Effector memory CD8-positive, alpha-beta T cell (primary cell): ENCODE data around the gene FUT6.
"Not testable (repeated sequence)": the region's sequence is repeated elsewhere in the genome, so short reads cannot be mapped to it uniquely, and the experiment has no call there.

Source experiments
- ATAC-seq: fragments of 150-1000 bp; cut with Tn5 transposase; replicated peaks from 2 replicates; pipeline ENCODE4 v1.10.0; 2021; ENCODE audit warnings: mild to moderate bottlenecking, moderate library complexity
- DNase-seq, 3 experiments: peaks; one replicate each; pipeline ENCODE4 v3.0.0; 2021
- H3K27ac Mint-ChIP-seq, 2 donors: one replicate each; pipeline ENCODE4 v1.8.0; 2022; ENCODE audit warnings: mild to moderate bottlenecking in 2 of 2, mixed read lengths in 2 of 2, moderate library complexity in 2 of 2
- H3K27me3 Mint-ChIP-seq, 2 donors: one replicate each; pipeline ENCODE4 v1.8.0; 2022; ENCODE audit warnings: mixed read lengths in 2 of 2
- H3K36me3 Mint-ChIP-seq: one replicate; pipeline ENCODE4 v1.8.0; 2022; ENCODE audit warnings: mild to moderate bottlenecking, moderate library complexity, mixed read lengths; ENCODE audit not compliant: insufficient read depth
- H3K4me1 Mint-ChIP-seq, 2 donors: one replicate each; pipeline ENCODE4 v1.8.0; 2022; ENCODE audit warnings: low read depth in 2 of 2, mixed read lengths in 2 of 2
- H3K4me3 Mint-ChIP-seq, 2 donors: one replicate each; pipeline ENCODE4 v1.8.0; 2022; ENCODE audit warnings: mild to moderate bottlenecking in 2 of 2, mixed read lengths in 2 of 2, moderate library complexity in 2 of 2
- H3K9me3 Mint-ChIP-seq, 2 donors: one replicate each; pipeline ENCODE4 v1.8.0; 2022; ENCODE audit warnings: mixed read lengths in 2 of 2

Gene FUT6

DNA sequence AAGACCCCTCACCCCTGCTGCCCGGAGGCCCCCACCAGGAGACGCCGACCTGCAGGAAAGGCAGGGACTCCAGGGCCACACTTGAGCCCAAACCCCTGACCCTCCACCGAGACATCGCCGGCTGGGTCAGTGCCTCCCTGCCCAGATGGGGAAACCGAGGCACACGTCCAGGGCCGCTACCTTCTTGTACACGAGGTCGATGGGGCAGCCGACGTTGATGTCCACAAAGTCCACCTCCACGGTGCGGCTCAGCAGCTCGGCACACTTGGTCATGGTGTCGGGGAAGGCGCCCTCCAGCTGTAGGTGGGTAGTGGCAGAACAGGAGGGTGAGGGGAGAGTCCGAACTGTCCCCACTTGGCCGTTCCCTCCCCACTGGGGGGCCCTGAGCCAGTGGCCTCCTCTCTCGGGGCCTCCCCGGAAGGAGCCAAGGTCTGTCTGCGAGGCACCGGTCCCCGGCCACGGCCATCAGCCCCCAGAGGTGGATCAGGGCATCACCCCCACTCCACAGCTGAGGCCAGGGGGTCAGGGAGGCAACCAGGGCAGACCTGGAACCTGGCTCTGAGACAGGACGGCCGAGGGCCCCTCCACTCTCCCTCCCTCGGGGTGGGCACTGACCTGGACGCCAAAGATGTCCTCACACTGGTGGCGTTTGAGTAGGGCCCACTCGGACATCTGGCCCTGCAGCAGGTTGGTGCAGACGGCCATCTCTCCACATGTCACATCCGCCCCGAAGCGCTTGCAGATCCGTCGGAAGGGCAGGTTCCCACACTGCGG, 51.9 kb downstream of the FUT6 start:
- Mint-ChIP-seq H3K27me3 (no peaks in the 10 kb centered on the region), H3K9me3 (peaks cover 0 to 2% of the 10 kb centered on the region in 2 donors), H3K36me3 (peaks cover 65% of the 10 kb centered on the region), H3K27ac (peak overlapping the region in 1 of 2 donors; percentile 70), H3K4me1 (peaks cover 15% of the 10 kb centered on the region in 2 donors), H3K4me3 (no peak overlapping the region)
- DNase-seq (no peak), ATAC-seq (no peak)

DNA sequence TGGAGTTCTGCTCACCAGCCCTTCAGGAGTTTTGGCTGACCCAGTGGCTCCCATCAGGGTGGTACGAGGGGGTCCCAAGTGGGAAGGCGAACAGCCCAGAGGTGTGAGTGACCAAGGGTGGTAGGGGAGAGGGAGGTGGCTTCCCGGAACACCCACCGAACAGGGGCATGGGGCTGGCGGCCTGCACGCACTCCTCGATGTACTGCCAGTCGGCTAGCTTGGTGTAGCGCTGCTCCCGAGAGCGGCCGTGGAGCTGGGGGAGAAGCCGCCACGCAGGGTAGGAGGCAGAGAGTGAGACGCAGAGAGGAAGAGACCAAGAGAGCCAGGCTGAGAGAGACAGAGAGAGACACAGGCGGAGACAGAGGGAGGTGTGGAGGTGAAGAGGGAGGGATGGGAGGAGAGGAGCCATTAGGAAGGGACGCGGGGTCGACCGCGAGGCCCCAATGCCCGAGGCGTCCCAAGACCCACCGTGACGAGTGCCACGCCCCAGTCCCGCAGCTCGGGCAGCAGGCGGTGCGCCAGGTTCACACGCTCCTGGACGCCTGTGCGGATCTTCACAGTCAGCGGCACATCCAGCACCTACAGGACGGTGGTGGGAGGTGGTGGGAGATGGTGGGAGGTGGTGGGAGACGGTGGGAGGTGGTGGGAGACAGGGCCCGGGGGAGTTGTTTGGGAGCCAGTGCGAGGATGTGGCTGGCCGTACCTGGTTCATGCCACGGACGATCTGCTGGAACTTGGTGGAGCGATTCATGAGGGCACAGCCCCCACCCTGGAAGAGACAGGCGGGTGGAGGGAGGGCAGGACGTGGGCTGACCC, 52.7 kb downstream of the FUT6 start:
- ATAC-seq, result no peak
- Mint-ChIP-seq H3K4me1 (peaks cover 15% of the 10 kb centered on the region in 2 donors), H3K9me3 (peaks cover 0 to 2% of the 10 kb centered on the region in 2 donors), H3K36me3 (peaks cover 65% of the 10 kb centered on the region), H3K4me3 (no peak overlapping the region), H3K27me3 (no peaks in the 10 kb centered on the region), H3K27ac (peak overlapping the region in 1 of 2 donors; percentile 70)
- DNase-seq, result no peak

- no peaks in the 10 kb centered on the region for H3K27me3 Mint-ChIP-seq
- peaks cover 54% of the 10 kb centered on the region for H3K36me3 Mint-ChIP-seq
- DNase-seq, result no peak
- H3K4me1 Mint-ChIP-seq, result peaks cover 8 to 9% of the 10 kb centered on the region in 2 donors
- no peak for ATAC-seq
- no peaks in the 10 kb centered on the region for H3K9me3 Mint-ChIP-seq
- H3K4me3 Mint-ChIP-seq, result no peak overlapping the region
- H3K27ac Mint-ChIP-seq, result no peak overlapping the region
Measured at GRCh38 chr19:5785423-5785822, 54.1 kb downstream of the FUT6 start.

DNA sequence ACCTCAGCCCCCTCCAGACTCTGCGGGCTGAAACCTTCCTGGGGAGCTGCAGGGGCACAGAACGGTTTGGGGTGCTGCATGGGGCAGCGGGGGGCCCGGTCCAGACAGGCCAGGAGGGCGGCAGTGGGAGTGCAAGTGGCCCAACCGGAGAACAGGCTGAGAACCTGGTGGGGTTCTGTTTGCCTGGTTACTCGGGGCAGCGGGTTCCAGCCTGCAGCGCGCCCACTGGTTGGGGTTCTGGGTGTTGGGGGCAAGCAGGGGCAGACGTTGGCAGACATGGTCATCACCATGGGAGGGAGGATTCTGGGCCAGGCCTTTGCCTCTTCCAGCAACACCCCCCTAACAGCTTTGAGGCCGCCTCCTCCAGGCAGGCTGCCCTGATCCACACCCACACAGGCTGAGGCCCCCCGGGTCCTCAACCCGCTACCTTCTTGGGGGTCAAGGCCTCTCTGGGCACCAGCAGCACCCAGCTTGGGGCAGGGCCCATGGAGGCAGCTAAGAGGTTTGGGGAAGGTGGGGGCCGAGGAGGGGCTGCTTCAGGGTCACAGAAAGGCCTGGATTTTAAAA, 54.8 kb downstream of the FUT6 start, which contains the start of gene PRR22:
TSS of gene PRR22 (minus strand) at position 166 of the 567 bp plus-strand sequence. CDS start at position 80, 86 bp downstream.
- peaks cover 3 to 4% of the 10 kb centered on the region in 2 donors for H3K4me1 Mint-ChIP-seq
- no peaks in the 10 kb centered on the region for H3K27me3 Mint-ChIP-seq
- no peak within 1 kb of the TSS for H3K27ac Mint-ChIP-seq
- no peaks in the 10 kb centered on the region for H3K9me3 Mint-ChIP-seq
- no peak for DNase-seq
- peaks cover 46% of the 10 kb centered on the region for H3K36me3 Mint-ChIP-seq
- H3K4me3 Mint-ChIP-seq, result no peak within 1 kb of the TSS
- ATAC-seq, result no peak

DNA sequence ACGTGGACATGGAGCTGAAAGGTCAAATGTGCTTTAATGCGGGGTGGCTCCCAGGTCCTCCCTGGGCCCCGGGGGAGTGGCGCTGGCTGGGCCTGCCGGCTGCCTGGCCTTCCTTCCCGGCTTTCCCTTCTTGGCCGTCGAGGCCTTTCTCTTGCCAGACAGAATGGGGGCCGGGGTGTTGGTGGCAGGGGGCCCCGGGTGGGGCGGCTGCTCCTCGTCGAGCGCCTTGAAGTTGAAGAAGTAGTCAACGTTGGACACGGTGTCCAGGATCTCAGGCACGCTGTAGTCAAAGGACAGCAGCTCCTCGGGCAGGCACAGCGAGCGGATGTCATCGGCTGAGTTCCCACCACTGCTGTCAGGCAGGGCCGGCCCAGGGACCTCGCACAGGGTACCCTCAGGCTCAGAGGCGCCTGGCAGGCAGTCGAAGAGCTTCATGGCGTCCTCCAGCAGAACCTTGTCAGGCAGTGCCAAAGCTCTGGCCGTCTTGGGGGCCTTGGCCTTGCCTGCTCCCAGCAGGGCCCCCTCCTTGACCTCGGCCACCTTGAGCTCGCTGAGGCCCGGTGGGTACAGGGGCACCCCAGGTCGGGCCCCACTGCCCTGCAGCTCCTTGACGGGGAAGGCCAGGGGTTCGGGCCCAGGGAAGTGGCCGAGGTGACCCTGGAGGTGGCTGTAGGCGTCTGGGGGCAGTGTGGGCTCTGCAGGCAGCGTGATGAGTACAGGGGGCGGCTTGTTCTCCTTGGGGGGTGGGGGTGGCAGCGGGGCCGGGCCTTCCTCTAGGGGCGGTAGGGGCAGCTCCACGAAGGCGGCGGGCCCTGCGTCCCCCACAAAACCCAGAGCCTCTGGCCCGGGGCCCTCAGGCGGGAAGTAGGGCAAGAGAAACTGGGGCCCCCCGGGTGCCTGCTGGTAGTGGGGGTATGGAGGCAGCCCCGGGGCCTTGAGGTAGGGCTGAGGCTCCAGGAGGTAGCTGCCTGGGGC, 56.3 kb downstream of the FUT6 start:
- Mint-ChIP-seq H3K4me3 (no peak overlapping the region), H3K27me3 (no peaks in the 10 kb centered on the region), H3K9me3 (no peaks in the 10 kb centered on the region), H3K36me3 (peaks cover 34% of the 10 kb centered on the region), H3K27ac (peak overlapping the region in 1 of 2 donors; percentile 8), H3K4me1 (peaks cover under 1 to 4% of the 10 kb centered on the region in 2 donors)
- DNase-seq, result no peak
- ATAC-seq, result no peak

GRCh38 chr19:5782322-5782721, 57.2 kb downstream of the FUT6 start:
- no peak for DNase-seq
- Mint-ChIP-seq H3K4me1 (peaks cover 0 to 4% of the 10 kb centered on the region in 2 donors), H3K36me3 (peaks cover 26% of the 10 kb centered on the region), H3K4me3 (no peak overlapping the region), H3K27ac (peak overlapping the region in 1 of 2 donors; percentile 8), H3K9me3 (no peaks in the 10 kb centered on the region), H3K27me3 (no peaks in the 10 kb centered on the region)
- ATAC-seq, result no peak

DNA sequence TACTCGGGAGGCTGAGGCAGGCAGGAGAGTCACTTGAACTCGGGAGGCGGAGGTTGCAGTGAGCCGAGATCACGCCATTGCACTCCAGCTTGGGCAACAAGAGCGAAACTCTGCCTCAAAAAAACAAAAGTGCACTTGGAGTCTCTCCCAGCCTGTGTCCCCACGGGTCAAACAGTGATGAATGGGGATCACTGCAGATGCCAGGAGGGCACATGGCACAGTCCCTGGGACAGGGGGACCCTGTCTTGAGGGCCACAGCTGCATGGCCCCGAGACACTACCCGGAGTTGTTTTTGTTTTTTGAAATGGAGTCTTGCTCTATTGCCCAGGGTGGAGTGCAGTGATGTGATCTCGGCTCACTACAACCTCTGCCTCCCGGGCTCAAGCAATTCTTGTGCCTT, 58.6 kb downstream of the FUT6 start:
- H3K27me3 Mint-ChIP-seq, H3K4me1 Mint-ChIP-seq, DNase-seq, H3K9me3 Mint-ChIP-seq, H3K27ac Mint-ChIP-seq, H3K4me3 Mint-ChIP-seq, ATAC-seq: not testable (repeated sequence)
- H3K36me3 Mint-ChIP-seq, result peaks cover 13% of the 10 kb centered on the region
